ENCODE measurements around the gene PEX10.

DNA sequence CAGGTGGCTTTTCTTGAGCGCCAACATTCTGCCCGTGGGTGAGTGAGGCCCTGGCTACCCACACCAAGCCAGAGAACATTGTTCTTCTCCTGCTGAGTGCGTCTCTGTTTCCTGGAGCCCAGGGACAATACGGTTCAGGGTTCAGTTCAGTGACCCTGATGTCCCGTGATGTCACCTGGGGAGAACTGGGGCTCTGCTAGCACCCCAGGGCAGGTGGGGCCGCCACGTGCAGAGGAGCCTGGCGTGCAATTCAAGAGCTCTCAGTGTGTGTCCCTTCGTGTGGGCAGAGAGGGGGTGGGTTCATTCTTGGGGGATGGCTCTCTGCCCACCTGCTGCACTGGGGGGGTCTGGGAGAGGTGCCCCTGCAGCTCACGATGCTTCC, 18.2 kb upstream of the PEX10 start:
- TF ChIP-seq CTCF (conservative IDR thresholded peaks at IDR 0.05), result no peak
- no peak for TF ChIP-seq ZFX (IDR thresholded peaks at IDR 0.05)

All from C4-2B (cell line).